ENCODE measurements around the gene CMC2.

- TF ChIP-seq CTCF (IDR thresholded peaks at IDR 0.05) (no peak), POLR2A (IDR thresholded peaks at IDR 0.05) (no peak), EP300 (IDR thresholded peaks at IDR 0.05) (no peak)
Observed at GRCh38 chr16:80982646-80983045, 24.0 kb downstream of the CMC2 start.

Measured in ovary (tissue), 3 donors.